Measurements from ENCODE around the gene PPP2R2B. TPM values are rescaled to one million over a fixed set of nuclear protein-coding genes. Genes with fewer than 3 reads are reported as not detected.

Gene PPP2R2B
- total RNA-seq, 1 experiment from 2014 or later: not detected

- Histone ChIP-seq H3K4me1 (ENCODE audit: control insufficient read depth in 1 of 2, insufficient read depth in 2 of 2, low read length in 2 of 2) (no peaks in the 10 kb centered on the region), H3K4me2 (ENCODE audit: low read length) (no peak overlapping the region), H3K36me3 (ENCODE audit: control insufficient read depth in 1 of 2, insufficient read depth in 2 of 2, low read length in 2 of 2) (no peaks in the 10 kb centered on the region), H3K27ac (ENCODE audit: low read depth, low read length) (no peak overlapping the region), H3K9me2 (ENCODE audit: insufficient read depth) (no peaks in the 10 kb centered on the region), H3K79me2 (ENCODE audit: insufficient read depth, low read length) (no peaks in the 10 kb centered on the region), H3K4me3 (replicated peaks in 1 of 2; ENCODE audit: low read depth in 1 of 2, low read length in 2 of 2) (no peak overlapping the region), H3K9ac (ENCODE audit: low read length) (no peak overlapping the region), H4K20me1 (ENCODE audit: insufficient read depth) (no peaks in the 10 kb centered on the region), H3K27me3 (ENCODE audit: insufficient read depth, low read length) (no peaks in the 10 kb centered on the region), H2AFZ (ENCODE audit: low read depth, low read length, poor library complexity, severe bottlenecking) (no peak overlapping the region), H3K9me3 (ENCODE audit: control insufficient read depth in 1 of 2, insufficient read depth in 1 of 2, low read depth in 1 of 2, low read length in 2 of 2) (no peaks in the 10 kb centered on the region)
- ChIA-PET CTCF (no interaction called here), POLR2A (no interaction called here), RAD21 (ENCODE audit: low non-redundant PET in 1 of 2, low total read pairs in 2 of 2, uncharacterized antibody in 2 of 2, unreplicated experiment in 2 of 2) (no interaction called here)
- no peak for TF ChIP-seq ZNF274 (IDR thresholded peaks at IDR 0.05; ENCODE audit: low read depth, low read length)
- TF ChIP-seq CEBPB (IDR thresholded peaks at IDR 0.05; ENCODE audit: low read depth): no peak
- no peak for TF ChIP-seq FOSL1 (IDR thresholded peaks at IDR 0.05; ENCODE audit: low read depth)
- no peak for TF ChIP-seq YY1 (IDR thresholded peaks at IDR 0.05; ENCODE audit: extremely low read depth, insufficient replicate concordance, low read depth, low read length)
- no peak for TF ChIP-seq CTCF (IDR thresholded peaks at IDR 0.05 in 2 of 3, conservative IDR thresholded peaks at IDR 0.05 in 1 of 3; ENCODE audit: borderline replicate concordance in 1 of 3, insufficient read depth in 1 of 3, low read depth in 2 of 3, low read length in 2 of 3)
- no peak for TF ChIP-seq JUND (IDR thresholded peaks at IDR 0.05)
- TF ChIP-seq MAX (IDR thresholded peaks at IDR 0.05): no peak
- no peak for TF ChIP-seq EGR1 (IDR thresholded peaks at IDR 0.05; ENCODE audit: low read depth)
- no peak for TF ChIP-seq SRF (IDR thresholded peaks at IDR 0.05; ENCODE audit: low read depth)
- no peak for TF ChIP-seq SP1 (IDR thresholded peaks at IDR 0.05; ENCODE audit: low read depth)
- no peak for TF ChIP-seq ELF1 (IDR thresholded peaks at IDR 0.05; ENCODE audit: borderline replicate concordance, low read depth)
- TF ChIP-seq ZFX (IDR thresholded peaks at IDR 0.05): no peak
- TF ChIP-seq REST (IDR thresholded peaks at IDR 0.05; ENCODE audit: low read depth): no peak
- no peak for TF ChIP-seq SIN3A (IDR thresholded peaks at IDR 0.05; ENCODE audit: low read depth)
- TF ChIP-seq ATF3 (IDR thresholded peaks at IDR 0.05): no peak
- no peak for TF ChIP-seq CBX3 (IDR thresholded peaks at IDR 0.05; ENCODE audit: low read depth)
- no peak for TF ChIP-seq EZH2phosphoT487 (IDR thresholded peaks at IDR 0.05; ENCODE audit: borderline replicate concordance)
- no TSS peak for BruUV-seq (replicated peaks)
- ATAC-seq (no peak), DNase-seq (ENCODE audit: low read depth, low spot score) (no peak)
- intact Hi-C loops (cut with micrococcal nuclease): loop anchor here (5.0 kb wide), 2 partner anchors 403 to 823 kb away; no protein-coding TSS in a partner anchor
These were observed 334.3 kb downstream of the PPP2R2B start for GRCh38 chr5:146544232-146544631.
